ACC112 (cell line): Measurements from ENCODE around the gene ZBTB24.
A peak's percentile ranks its signal among the peaks of the same experiment; 100 is the strongest.

Source experiments
- H2AFZ ChIP-seq: fragments of 200-600 bp; sonication (generic); one replicate; pipeline ENCODE4 v1.6.0; 2017; ENCODE audit warnings: antibody characterized with exemption, low read length; ENCODE audit not compliant: unreplicated experiment
- H3K27ac ChIP-seq: fragments of 200-600 bp; sonication (generic); 2 replicates; pipeline ENCODE4 v1.5.1; 2014; ENCODE audit warnings: low read depth, mild to moderate bottlenecking, antibody characterized with exemption, low read length, moderate library complexity
- H3K27me3 ChIP-seq: fragments of 200-600 bp; sonication (generic); 2 replicates; pipeline ENCODE4 v1.6.1; 2014; ENCODE audit warnings: mild to moderate bottlenecking, antibody characterized with exemption, low read length, moderate library complexity, mixed read lengths; ENCODE audit not compliant: insufficient read depth
- H3K36me3 ChIP-seq: fragments of 200-600 bp; sonication (generic); 2 replicates; pipeline ENCODE4 v1.6.1; 2016; ENCODE audit warnings: mild to moderate bottlenecking, antibody characterized with exemption, low read length, moderate library complexity, mixed read lengths; ENCODE audit not compliant: insufficient read depth
- H3K4me1 ChIP-seq: fragments of 200-600 bp; sonication (generic); one replicate; pipeline ENCODE4 v1.6.1; 2016; ENCODE audit warnings: low read length, mixed read lengths; ENCODE audit not compliant: insufficient read depth, unreplicated experiment, control insufficient read depth
- H3K4me3 ChIP-seq: fragments of 200-600 bp; sonication (generic); 2 replicates; pipeline ENCODE4 v1.5.1; 2014; ENCODE audit warnings: mild to moderate bottlenecking, low read depth, low read length
- H3K79me2 ChIP-seq: fragments of 200-600 bp; sonication (generic); one replicate; pipeline ENCODE4 v1.6.0; 2016; ENCODE audit warnings: low read length; ENCODE audit not compliant: control insufficient read depth, unreplicated experiment, insufficient read depth

Gene ZBTB24

GRCh38 chr6:109480993-109481480 is 2.0 kb downstream of the ZBTB24 start:
- Histone ChIP-seq H3K27me3 (no peaks in the 10 kb centered on the region), H2AFZ (no peak overlapping the region), H3K79me2 (peaks cover 46% of the 10 kb centered on the region), H3K36me3 (peaks cover 20% of the 10 kb centered on the region), H3K4me3 (peak overlapping the region; percentile 100; the same call in 1 of the 2 replicates), H3K27ac (no peak overlapping the region), H3K4me1 (peaks cover 34% of the 10 kb centered on the region)

- Histone ChIP-seq H3K27me3 (no peaks in the 10 kb centered on the region), H3K4me1 (peaks cover 34% of the 10 kb centered on the region), H3K79me2 (peaks cover 46% of the 10 kb centered on the region), H3K36me3 (peaks cover 20% of the 10 kb centered on the region), H3K27ac (no peak overlapping the region), H2AFZ (no peak overlapping the region), H3K4me3 (peak overlapping the region; percentile 25)
Observed at GRCh38 chr6:109478841-109479624, 4.0 kb downstream of the ZBTB24 start.

GRCh38 chr6:109478222-109478805 is 4.7 kb downstream of the ZBTB24 start:
- Histone ChIP-seq H3K27me3 (no peaks in the 10 kb centered on the region), H2AFZ (no peak overlapping the region), H3K4me3 (peak overlapping the region; percentile 25), H3K4me1 (peaks cover 34% of the 10 kb centered on the region), H3K36me3 (peaks cover 20% of the 10 kb centered on the region), H3K79me2 (peaks cover 46% of the 10 kb centered on the region), H3K27ac (no peak overlapping the region)

GRCh38 chr6:109477725-109478124 is 5.3 kb downstream of the ZBTB24 start:
- H2AFZ ChIP-seq: no peak overlapping the region
- no peaks in the 10 kb centered on the region for H3K27me3 ChIP-seq
- H3K4me3 ChIP-seq: no peak overlapping the region
- peaks cover 20% of the 10 kb centered on the region for H3K36me3 ChIP-seq
- peaks cover 34% of the 10 kb centered on the region for H3K4me1 ChIP-seq
- H3K27ac ChIP-seq: no peak overlapping the region
- H3K79me2 ChIP-seq: peaks cover 46% of the 10 kb centered on the region

- no peak overlapping the region for H3K4me3 ChIP-seq
- no peak overlapping the region for H3K27ac ChIP-seq
- H3K79me2 ChIP-seq: peaks cover 43% of the 10 kb centered on the region
- H3K36me3 ChIP-seq: peaks cover 23% of the 10 kb centered on the region
- peaks cover 33% of the 10 kb centered on the region for H3K4me1 ChIP-seq
- H2AFZ ChIP-seq: no peak overlapping the region
- no peaks in the 10 kb centered on the region for H3K27me3 ChIP-seq
Observed at GRCh38 chr6:109477184-109477583, 5.8 kb downstream of the ZBTB24 start.

GRCh38 chr6:109475625-109476024 is 7.4 kb downstream of the ZBTB24 start:
- Histone ChIP-seq H3K4me1 (peaks cover 18% of the 10 kb centered on the region), H3K27ac (no peak overlapping the region), H3K79me2 (peaks cover 28% of the 10 kb centered on the region), H3K36me3 (peaks cover 11% of the 10 kb centered on the region; the same call in 1 of the 2 replicates), H2AFZ (no peak overlapping the region), H3K27me3 (no peaks in the 10 kb centered on the region), H3K4me3 (no peak overlapping the region)

- Histone ChIP-seq H3K4me1 (peaks cover 14% of the 10 kb centered on the region), H3K27ac (no peak overlapping the region), H3K36me3 (peaks cover 7% of the 10 kb centered on the region; the same call in 1 of the 2 replicates), H3K79me2 (peaks cover 23% of the 10 kb centered on the region), H2AFZ (no peak overlapping the region), H3K27me3 (no peaks in the 10 kb centered on the region), H3K4me3 (no peak overlapping the region)
Observed at GRCh38 chr6:109474995-109475394, 8.0 kb downstream of the ZBTB24 start.

- peaks cover 7% of the 10 kb centered on the region for H3K79me2 ChIP-seq
- no peaks in the 10 kb centered on the region for H3K4me1 ChIP-seq
- no peak overlapping the region for H3K4me3 ChIP-seq
- no peaks in the 10 kb centered on the region for H3K27me3 ChIP-seq
- H2AFZ ChIP-seq: no peak overlapping the region
- peaks cover 7% of the 10 kb centered on the region; the same call in 1 of the 2 replicates for H3K36me3 ChIP-seq
- H3K27ac ChIP-seq: no peak overlapping the region
Observed at GRCh38 chr6:109473120-109473519, 9.9 kb downstream of the ZBTB24 start.

GRCh38 chr6:109472132-109472995 is 10.7 kb downstream of the ZBTB24 start:
- H3K4me3 ChIP-seq: no peak overlapping the region
- no peaks in the 10 kb centered on the region for H3K79me2 ChIP-seq
- H3K27ac ChIP-seq: no peak overlapping the region
- no peaks in the 10 kb centered on the region for H3K27me3 ChIP-seq
- no peaks in the 10 kb centered on the region for H3K4me1 ChIP-seq
- no peak overlapping the region for H2AFZ ChIP-seq
- peaks cover 3% of the 10 kb centered on the region; the same call in 1 of the 2 replicates for H3K36me3 ChIP-seq

- H3K27me3 ChIP-seq: no peaks in the 10 kb centered on the region
- H3K79me2 ChIP-seq: no peaks in the 10 kb centered on the region
- peaks cover 3% of the 10 kb centered on the region; the same call in 1 of the 2 replicates for H3K36me3 ChIP-seq
- no peak overlapping the region for H3K4me3 ChIP-seq
- no peaks in the 10 kb centered on the region for H3K4me1 ChIP-seq
- H3K27ac ChIP-seq: no peak overlapping the region
- H2AFZ ChIP-seq: no peak overlapping the region
Observed at GRCh38 chr6:109471105-109471810, 11.8 kb downstream of the ZBTB24 start.
